Keratinocyte (primary cell): ENCODE results near the gene EPHB1. TPM values are rescaled to one million over a fixed set of nuclear protein-coding genes. Genes with fewer than 3 reads are reported as not detected.

Experiments
- DNase-seq: peaks from one replicate; pipeline ENCODE4 v3.0.0-alpha.2; 2011; ENCODE audit warnings: low read depth, missing footprints, low spot score
- FAIRE-seq: peaks from 2 replicates; lab custom pipeline; 2011; peaks lifted over from hg19 to GRCh38; lab: Jason Lieb, UNC
- H2AFZ ChIP-seq: 2 replicates; pipeline ENCODE4 v1.6.0; 2012; ENCODE audit warnings: low read length, control low read depth, inconsistent platforms; ENCODE audit not compliant: control insufficient read depth
- H3K27ac ChIP-seq: 2 replicates; pipeline ENCODE4 v1.5.1; 2011; ENCODE audit warnings: low read length; ENCODE audit not compliant: control insufficient read depth, insufficient read depth
- H3K27me3 ChIP-seq: 3 replicates; pipeline ENCODE4 v1.6.0; 2011; ENCODE audit warnings: low read length; ENCODE audit not compliant: control insufficient read depth, insufficient read depth; ENCODE audit errors: extremely low read depth
- H3K36me3 ChIP-seq, 2 experiments: 2 replicates in 1 of 2; 3 replicates in 1 of 2; pipeline ENCODE4 v1.5.1; 2011; ENCODE audit warnings: low read length in 2 of 2, mild to moderate bottlenecking in 1 of 2; ENCODE audit not compliant: control insufficient read depth in 2 of 2, insufficient read depth in 2 of 2; ENCODE audit errors: extremely low read depth in 1 of 2
- H3K4me1 ChIP-seq: 3 replicates; pipeline ENCODE4 v1.5.1; 2011; ENCODE audit warnings: low read length; ENCODE audit not compliant: control insufficient read depth, insufficient read depth; ENCODE audit errors: extremely low read depth
- H3K4me2 ChIP-seq: 3 replicates; pipeline ENCODE4 v1.6.0; 2011; ENCODE audit warnings: low read depth, low read length; ENCODE audit not compliant: control insufficient read depth, insufficient read depth; ENCODE audit errors: extremely low read depth
- H3K4me3 ChIP-seq, 3 experiments: fragments of 200-600 bp in 1 of 3; sonication (generic) in 1 of 3; 2 replicates in 2 of 3; 3 replicates in 1 of 3; pipeline ENCODE4 v1.5.1; 2011 to 2016; ENCODE audit warnings: low read length in 3 of 3, mild to moderate bottlenecking in 3 of 3, control low read depth in 2 of 3, inconsistent platforms in 1 of 3, low read depth in 1 of 3, mixed read lengths in 1 of 3, mixed run types in 1 of 3, moderate library complexity in 1 of 3; ENCODE audit not compliant: control insufficient read depth in 2 of 3, insufficient read depth in 2 of 3; ENCODE audit errors: extremely low read depth in 1 of 3
- H3K79me2 ChIP-seq: 2 replicates; pipeline ENCODE4 v1.6.0; 2012; ENCODE audit warnings: low read length; ENCODE audit not compliant: control insufficient read depth, insufficient read depth
- H3K9ac ChIP-seq: 3 replicates; pipeline ENCODE4 v1.6.0; 2011; ENCODE audit warnings: low read length; ENCODE audit not compliant: control insufficient read depth, insufficient read depth; ENCODE audit errors: extremely low read depth
- H3K9me1 ChIP-seq: 3 replicates; pipeline ENCODE4 v1.6.0; 2011; ENCODE audit warnings: low read length; ENCODE audit not compliant: control insufficient read depth, insufficient read depth; ENCODE audit errors: extremely low read depth
- H3K9me3 ChIP-seq: 2 replicates; pipeline ENCODE4 v1.5.1; 2012; ENCODE audit warnings: low read depth, low read length; ENCODE audit not compliant: control insufficient read depth
- H4K20me1 ChIP-seq: 3 replicates; pipeline ENCODE4 v1.6.0; 2011; ENCODE audit warnings: low read length; ENCODE audit not compliant: control insufficient read depth, insufficient read depth; ENCODE audit errors: extremely low read depth
- EZH2 ChIP-seq: IDR thresholded peaks from one replicate; pipeline ENCODE4 v1.6.1; 2012; ENCODE audit warnings: inconsistent platforms, mild to moderate bottlenecking, low read length, moderate library complexity
- dilution Hi-C: fragments of 300-500 bp; cut with MboI; formaldehyde crosslinking; loops from one replicate; pipeline ENCODE4 v1.7.0; 2020; ENCODE audit warnings: low sequenced_read_pairs; ENCODE audit not compliant: extremely low pct_ligation_motif_present
- polyA plus RNA-seq, 5 experiments: library from polyadenylated mRNA; depleted of rRNA in 3 of 5; stranded (reverse) in 3 of 5; stranded (forward) in 1 of 5; unstranded in 1 of 5; fragments of >200 nt; gene quantifications; 1 replicate in 1 of 5; 2 replicates in 3 of 5; 3 replicates in 1 of 5; pipeline versions ENCODE4 v1.2.1 to v1.2.3, GENCODE V29; 2011 to 2012; ENCODE audit warnings: missing spikeins in 2 of 5, low read depth in 1 of 5, low replicate concordance in 1 of 5
- TF ChIP-seq, protein P1 (sequence below), 3 experiments: IDR thresholded peaks in 1 of 3; conservative IDR thresholded peaks in 1 of 3; optimal IDR thresholded peaks in 1 of 3; 2 replicates in 2 of 3; 3 replicates in 1 of 3; pipeline versions ENCODE3 to v1.5.1; 2011; ENCODE audit warnings: low read length in 3 of 3, mild to moderate bottlenecking in 3 of 3, moderate library complexity in 2 of 3, control low read depth in 1 of 3, inconsistent platforms in 1 of 3; ENCODE audit not compliant: insufficient read depth in 2 of 3; ENCODE audit errors: extremely low read depth in 1 of 3

EPHB1 gene
- polyA plus RNA-seq, 1 donor (not counting 4 experiments of a cell fraction or from before 2014, with no cell fraction given) = 0.01 TPM

DNA sequence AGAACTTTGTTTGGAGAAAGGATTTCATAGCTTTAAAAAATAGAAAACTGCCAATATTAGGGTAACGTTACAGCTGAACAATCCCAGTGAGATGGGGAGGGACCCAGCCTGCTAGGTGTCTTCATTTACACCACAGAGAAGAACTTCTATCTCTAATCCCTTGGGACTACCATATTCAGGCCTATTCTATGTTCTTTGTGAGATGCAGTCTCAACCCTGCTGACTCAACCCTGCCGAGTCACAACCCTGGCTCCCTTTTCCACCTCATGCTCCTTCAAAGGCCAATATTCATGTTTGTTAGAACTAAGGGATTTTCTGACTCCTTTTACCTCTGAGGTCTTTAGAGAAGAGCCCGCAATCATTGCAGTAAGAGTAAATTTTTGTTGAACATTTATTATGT, 350.5 kb downstream of the EPHB1 start:
- no peak overlapping the region for H3K4me2 ChIP-seq
- FAIRE-seq (no peak), DNase-seq (no peak)
- no peaks in the 10 kb centered on the region for H3K79me2 ChIP-seq
- no peaks in the 10 kb centered on the region for H3K27me3 ChIP-seq
- no peak overlapping the region for H3K4me3 ChIP-seq
- H3K4me1 ChIP-seq = no peaks in the 10 kb centered on the region
- H3K9me3 ChIP-seq = no peaks in the 10 kb centered on the region
- no peaks in the 10 kb centered on the region for H3K36me3 ChIP-seq
- no peak overlapping the region for H3K27ac ChIP-seq
- dilution Hi-C loops = no loop called here
- no peak for TF ChIP-seq EZH2
- TF ChIP-seq, protein P1, sequence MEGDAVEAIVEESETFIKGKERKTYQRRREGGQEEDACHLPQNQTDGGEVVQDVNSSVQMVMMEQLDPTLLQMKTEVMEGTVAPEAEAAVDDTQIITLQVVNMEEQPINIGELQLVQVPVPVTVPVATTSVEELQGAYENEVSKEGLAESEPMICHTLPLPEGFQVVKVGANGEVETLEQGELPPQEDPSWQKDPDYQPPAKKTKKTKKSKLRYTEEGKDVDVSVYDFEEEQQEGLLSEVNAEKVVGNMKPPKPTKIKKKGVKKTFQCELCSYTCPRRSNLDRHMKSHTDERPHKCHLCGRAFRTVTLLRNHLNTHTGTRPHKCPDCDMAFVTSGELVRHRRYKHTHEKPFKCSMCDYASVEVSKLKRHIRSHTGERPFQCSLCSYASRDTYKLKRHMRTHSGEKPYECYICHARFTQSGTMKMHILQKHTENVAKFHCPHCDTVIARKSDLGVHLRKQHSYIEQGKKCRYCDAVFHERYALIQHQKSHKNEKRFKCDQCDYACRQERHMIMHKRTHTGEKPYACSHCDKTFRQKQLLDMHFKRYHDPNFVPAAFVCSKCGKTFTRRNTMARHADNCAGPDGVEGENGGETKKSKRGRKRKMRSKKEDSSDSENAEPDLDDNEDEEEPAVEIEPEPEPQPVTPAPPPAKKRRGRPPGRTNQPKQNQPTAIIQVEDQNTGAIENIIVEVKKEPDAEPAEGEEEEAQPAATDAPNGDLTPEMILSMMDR (optimal IDR thresholded peaks at IDR 0.05 in 1 of 3, IDR thresholded peaks at IDR 0.05 in 1 of 3, conservative IDR thresholded peaks at IDR 0.05 in 1 of 3; ENCODE audit: extremely low read depth in 1 of 3, insufficient read depth in 2 of 3, low read length in 3 of 3) = no peak
- H3K9me1 ChIP-seq = no peaks in the 10 kb centered on the region
- no peaks in the 10 kb centered on the region for H4K20me1 ChIP-seq
- no peak overlapping the region for H2AFZ ChIP-seq
- H3K9ac ChIP-seq = no peak overlapping the region

DNA sequence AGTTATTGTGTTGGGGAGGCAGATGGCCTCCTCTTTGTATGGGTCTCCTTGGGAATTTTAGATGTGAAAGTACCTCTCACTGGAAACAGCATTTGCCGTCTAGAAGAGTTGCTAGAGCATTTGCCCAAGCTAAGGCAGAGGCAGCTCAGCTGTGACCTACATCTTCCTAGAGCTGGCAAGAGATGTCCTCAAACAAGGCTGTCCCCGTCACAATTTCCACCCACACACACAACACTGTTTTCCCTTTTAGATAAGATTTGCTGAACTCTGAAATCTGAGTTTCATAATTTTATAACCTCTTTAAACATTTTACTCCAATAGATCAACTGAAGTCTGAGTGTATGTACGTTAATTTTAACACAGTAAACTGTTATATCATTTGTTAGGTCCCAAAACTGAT, 352.6 kb downstream of the EPHB1 start:
- Histone ChIP-seq H3K9ac (no peak overlapping the region), H3K36me3 (no peaks in the 10 kb centered on the region), H2AFZ (no peak overlapping the region), H3K9me3 (no peaks in the 10 kb centered on the region), H3K79me2 (no peaks in the 10 kb centered on the region), H3K9me1 (no peaks in the 10 kb centered on the region), H3K4me2 (no peak overlapping the region), H3K27me3 (no peaks in the 10 kb centered on the region), H3K27ac (no peak overlapping the region), H4K20me1 (no peaks in the 10 kb centered on the region), H3K4me1 (no peaks in the 10 kb centered on the region), H3K4me3 (no peak overlapping the region)
- no peak for DNase-seq
- dilution Hi-C loops = no loop called here
- FAIRE-seq = no peak
- TF ChIP-seq, protein P1 (optimal IDR thresholded peaks at IDR 0.05 in 1 of 3, IDR thresholded peaks at IDR 0.05 in 1 of 3, conservative IDR thresholded peaks at IDR 0.05 in 1 of 3; ENCODE audit: extremely low read depth in 1 of 3, insufficient read depth in 2 of 3, low read length in 3 of 3) = no peak
- TF ChIP-seq EZH2 = no peak
